GM23338 (cell line): ENCODE measurements around the gene CNP. TPM values are rescaled to one million over a fixed set of nuclear protein-coding genes. Genes with fewer than 3 reads are reported as not detected.

Experiments used
- ATAC-seq: fragments of 200-7000 bp; cut with Tn5 transposase; 3 replicates; pipeline ENCODE4 v1.9.1; 2020
- DNase-seq: peaks from one replicate; pipeline ENCODE4 v3.0.0-alpha.2; 2015; ENCODE audit warnings: low spot score
- H2AFZ ChIP-seq: fragments of 200-600 bp; sonication (generic); 2 replicates; pipeline ENCODE4 v1.8.0; 2016; ENCODE audit warnings: antibody characterized with exemption, mild to moderate bottlenecking, moderate library complexity
- H3F3A ChIP-seq: fragments of 200-600 bp; sonication (generic); replicated peaks from 2 replicates; pipeline ENCODE4 v1.8.0; 2017; ENCODE audit warnings: antibody characterized with exemption, mixed run types, low read depth
- H3K27ac ChIP-seq: fragments of 200-600 bp; sonication (generic); 2 replicates; pipeline ENCODE4 v1.6.1; 2016; ENCODE audit warnings: low read depth
- H3K27me3 ChIP-seq: fragments of 200-600 bp; sonication (generic); 2 replicates; pipeline ENCODE4 v1.8.0; 2016; ENCODE audit warnings: mild to moderate bottlenecking, mixed run types, moderate library complexity; ENCODE audit not compliant: insufficient read depth
- H3K36me3 ChIP-seq: fragments of 200-600 bp; sonication (generic); 2 replicates; pipeline ENCODE4 v1.8.0; 2016; ENCODE audit warnings: mild to moderate bottlenecking; ENCODE audit not compliant: insufficient read depth
- H3K4me1 ChIP-seq: fragments of 200-600 bp; sonication (generic); 2 replicates; pipeline ENCODE4 v1.8.0; 2016; ENCODE audit warnings: mild to moderate bottlenecking, moderate library complexity; ENCODE audit not compliant: insufficient read depth
- H3K4me2 ChIP-seq: fragments of 200-600 bp; sonication (generic); 2 replicates; pipeline ENCODE4 v1.7.1; 2017; ENCODE audit warnings: mixed run types
- H3K4me3 ChIP-seq: fragments of 200-600 bp; sonication (generic); 2 replicates; pipeline ENCODE4 v1.6.1; 2016; ENCODE audit warnings: mixed run types
- H3K79me2 ChIP-seq: fragments of 200-600 bp; sonication (generic); replicated peaks from 2 replicates; pipeline ENCODE4 v1.8.0; 2017; ENCODE audit warnings: mild to moderate bottlenecking; ENCODE audit not compliant: insufficient read depth
- H3K9me2 ChIP-seq: fragments of 200-600 bp; sonication (generic); 2 replicates; pipeline ENCODE4 v1.8.0; 2017; ENCODE audit not compliant: insufficient read depth
- H4K20me1 ChIP-seq: fragments of 200-600 bp; sonication (generic); replicated peaks from 2 replicates; pipeline ENCODE4 v1.8.0; 2017; ENCODE audit warnings: mild to moderate bottlenecking; ENCODE audit not compliant: insufficient read depth
- H3K27ac Mint-ChIP-seq: 2 replicates; pipeline ENCODE4 v1.8.0; 2020; ENCODE audit warnings: inconsistent platforms, mild to moderate bottlenecking, moderate library complexity, mixed read lengths
- H3K27me3 Mint-ChIP-seq: 3 replicates; pipeline ENCODE4 v1.8.0; 2022; ENCODE audit warnings: low read depth, mild to moderate bottlenecking, moderate library complexity, mixed read lengths, inconsistent platforms; ENCODE audit not compliant: insufficient read depth, poor library complexity
- H3K36me3 Mint-ChIP-seq: 3 replicates; pipeline ENCODE4 v1.8.0; 2021; ENCODE audit warnings: low read depth, mild to moderate bottlenecking, inconsistent platforms, moderate library complexity, mixed read lengths
- H3K4me1 Mint-ChIP-seq: 3 replicates; pipeline ENCODE4 v1.8.0; 2020; ENCODE audit warnings: mild to moderate bottlenecking, inconsistent platforms, mixed read lengths
- H3K4me3 Mint-ChIP-seq: 3 replicates; pipeline ENCODE4 v1.8.0; 2021; ENCODE audit warnings: moderate library complexity, mild to moderate bottlenecking, inconsistent platforms, mixed read lengths
- H3K9me3 Mint-ChIP-seq: 3 replicates; pipeline ENCODE4 v1.8.0; 2020; ENCODE audit warnings: moderate library complexity, mild to moderate bottlenecking, inconsistent platforms, mixed read lengths
- CREB1 ChIP-seq: fragments of 250-450 bp; sonication (Bioruptor Pico); IDR thresholded peaks from 2 replicates; pipeline ENCODE4 v1.5.0; 2020; ENCODE audit warnings: low read depth, mild to moderate bottlenecking, moderate library complexity
- EZH2 ChIP-seq: fragments of 200-600 bp; sonication (generic); IDR thresholded peaks from one replicate; pipeline ENCODE4 v1.8.0; 2017; ENCODE audit warnings: antibody characterized with exemption, mild to moderate bottlenecking, low read depth; ENCODE audit not compliant: unreplicated experiment
- EZH2phosphoT487 ChIP-seq: fragments of 200-600 bp; sonication (generic); IDR thresholded peaks from one replicate; pipeline ENCODE4 v1.8.1; 2018; ENCODE audit warnings: antibody characterized with exemption; ENCODE audit not compliant: unreplicated experiment
- NANOG ChIP-seq: IDR thresholded peaks from 2 replicates; pipeline ENCODE4 v1.6.1; 2016; ENCODE audit warnings: antibody characterized with exemption, borderline replicate concordance
- POLR2AphosphoS5 ChIP-seq: IDR thresholded peaks from 2 replicates; pipeline ENCODE4 v1.6.1; 2016; ENCODE audit warnings: antibody characterized with exemption, low read depth
- REST ChIP-seq: IDR thresholded peaks from one replicate; pipeline ENCODE4 v1.6.1; 2018; ENCODE audit warnings: antibody characterized with exemption; ENCODE audit not compliant: unreplicated experiment
- STAT1 ChIP-seq: IDR thresholded peaks from one replicate; pipeline ENCODE4 v1.6.1; 2016; ENCODE audit warnings: antibody characterized with exemption; ENCODE audit not compliant: unreplicated experiment
- ZNF114 ChIP-seq: fragments of 250-450 bp; sonication (Bioruptor Pico); IDR thresholded peaks from 2 replicates; pipeline ENCODE4 v1.5.0; 2020; ENCODE audit warnings: mild to moderate bottlenecking, moderate library complexity
- ZNF331 ChIP-seq: fragments of 250-450 bp; sonication (Bioruptor Pico); IDR thresholded peaks from 2 replicates; pipeline ENCODE4 v1.5.0; 2020; ENCODE audit warnings: low read depth, mild to moderate bottlenecking, moderate library complexity
- ZNF462 ChIP-seq: fragments of 250-450 bp; sonication (Bioruptor Pico); IDR thresholded peaks from 2 replicates; pipeline ENCODE4 v1.5.0; 2020; ENCODE audit warnings: mild to moderate bottlenecking, moderate library complexity
- polyA plus RNA-seq: library from polyadenylated mRNA; unstranded; fragments of >200 nt; fragmentation: Nextera tagmentation; extraction: Ambion mirVana; gene quantifications from 2 replicates; pipeline ENCODE4 v1.2.1, GENCODE V29; 2016
- total RNA-seq: library from RNA; depleted of rRNA; stranded (reverse); fragments of >200 nt; shearing (Covaris generic); gene quantifications from 2 replicates; pipeline ENCODE4 v1.2.3, GENCODE V29; 2014
- TF ChIP-seq, protein P1 (sequence below): IDR thresholded peaks from 2 replicates; pipeline ENCODE4 v1.6.1; 2016; ENCODE audit warnings: antibody characterized with exemption
- TF ChIP-seq, protein P2 (sequence below), 2 experiments: fragments of 200-600 bp in 1 of 2; sonication (generic) in 1 of 2; conservative IDR thresholded peaks; 2 replicates each; pipeline versions ENCODE4 v1.5.1 to v1.6.1; 2016 to 2017; ENCODE audit warnings: antibody characterized with exemption in 2 of 2, low read depth in 2 of 2, mild to moderate bottlenecking in 2 of 2, moderate library complexity in 1 of 2

The CNP gene
- total and polyA plus RNA-seq, 2 experiments from 2014 or later = 30.8 to 47.8 TPM

DNA sequence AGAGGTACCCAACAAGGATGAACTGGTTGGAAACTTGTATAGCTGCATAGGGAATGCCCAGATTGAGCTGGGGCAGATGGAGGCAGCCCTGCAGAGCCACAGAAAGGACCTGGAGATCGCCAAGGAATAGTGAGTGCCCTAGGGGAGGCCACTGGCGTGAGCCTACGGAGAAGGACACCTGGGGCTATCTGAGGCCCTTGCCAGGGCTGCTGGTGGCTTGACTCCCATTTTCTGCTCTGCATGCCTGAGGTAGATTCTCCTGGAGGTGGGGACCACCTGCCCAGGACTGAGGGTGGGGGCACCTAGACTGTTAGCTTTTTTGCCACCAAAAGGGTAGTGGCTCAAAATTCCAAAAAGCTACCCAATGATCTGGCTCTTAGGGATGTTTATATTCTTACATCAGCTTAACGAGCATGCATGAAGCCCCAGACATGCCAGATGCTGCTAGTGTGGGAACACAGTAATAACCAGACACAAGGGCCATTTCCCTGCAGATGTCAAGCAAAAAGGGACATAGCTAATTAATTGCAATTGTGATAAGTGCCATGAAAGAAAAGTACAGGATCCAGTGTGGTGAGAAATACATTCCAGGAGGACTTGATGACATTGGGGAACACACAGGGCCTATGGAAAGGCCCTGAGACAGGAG lies 27.4 kb upstream of the CNP start (continued):
- no peak for TF ChIP-seq ZNF114 (CRISPR knock-in tag)
- no peak for TF ChIP-seq STAT1
- no peak for TF ChIP-seq POLR2AphosphoS5
- no peak for TF ChIP-seq ZNF331 (CRISPR knock-in tag)
- TF ChIP-seq EZH2 = no peak
- TF ChIP-seq NANOG = no peak
- no peak for TF ChIP-seq CREB1 (CRISPR knock-in tag)
- TF ChIP-seq, protein P1, sequence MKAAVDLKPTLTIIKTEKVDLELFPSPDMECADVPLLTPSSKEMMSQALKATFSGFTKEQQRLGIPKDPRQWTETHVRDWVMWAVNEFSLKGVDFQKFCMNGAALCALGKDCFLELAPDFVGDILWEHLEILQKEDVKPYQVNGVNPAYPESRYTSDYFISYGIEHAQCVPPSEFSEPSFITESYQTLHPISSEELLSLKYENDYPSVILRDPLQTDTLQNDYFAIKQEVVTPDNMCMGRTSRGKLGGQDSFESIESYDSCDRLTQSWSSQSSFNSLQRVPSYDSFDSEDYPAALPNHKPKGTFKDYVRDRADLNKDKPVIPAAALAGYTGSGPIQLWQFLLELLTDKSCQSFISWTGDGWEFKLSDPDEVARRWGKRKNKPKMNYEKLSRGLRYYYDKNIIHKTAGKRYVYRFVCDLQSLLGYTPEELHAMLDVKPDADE = no peak
- TF ChIP-seq EZH2phosphoT487 = no peak
- TF ChIP-seq REST = no peak
- TF ChIP-seq, protein P2, sequence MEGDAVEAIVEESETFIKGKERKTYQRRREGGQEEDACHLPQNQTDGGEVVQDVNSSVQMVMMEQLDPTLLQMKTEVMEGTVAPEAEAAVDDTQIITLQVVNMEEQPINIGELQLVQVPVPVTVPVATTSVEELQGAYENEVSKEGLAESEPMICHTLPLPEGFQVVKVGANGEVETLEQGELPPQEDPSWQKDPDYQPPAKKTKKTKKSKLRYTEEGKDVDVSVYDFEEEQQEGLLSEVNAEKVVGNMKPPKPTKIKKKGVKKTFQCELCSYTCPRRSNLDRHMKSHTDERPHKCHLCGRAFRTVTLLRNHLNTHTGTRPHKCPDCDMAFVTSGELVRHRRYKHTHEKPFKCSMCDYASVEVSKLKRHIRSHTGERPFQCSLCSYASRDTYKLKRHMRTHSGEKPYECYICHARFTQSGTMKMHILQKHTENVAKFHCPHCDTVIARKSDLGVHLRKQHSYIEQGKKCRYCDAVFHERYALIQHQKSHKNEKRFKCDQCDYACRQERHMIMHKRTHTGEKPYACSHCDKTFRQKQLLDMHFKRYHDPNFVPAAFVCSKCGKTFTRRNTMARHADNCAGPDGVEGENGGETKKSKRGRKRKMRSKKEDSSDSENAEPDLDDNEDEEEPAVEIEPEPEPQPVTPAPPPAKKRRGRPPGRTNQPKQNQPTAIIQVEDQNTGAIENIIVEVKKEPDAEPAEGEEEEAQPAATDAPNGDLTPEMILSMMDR (conservative IDR thresholded peaks at IDR 0.05; ENCODE audit: low read depth in 2 of 2) = no peak

DNA sequence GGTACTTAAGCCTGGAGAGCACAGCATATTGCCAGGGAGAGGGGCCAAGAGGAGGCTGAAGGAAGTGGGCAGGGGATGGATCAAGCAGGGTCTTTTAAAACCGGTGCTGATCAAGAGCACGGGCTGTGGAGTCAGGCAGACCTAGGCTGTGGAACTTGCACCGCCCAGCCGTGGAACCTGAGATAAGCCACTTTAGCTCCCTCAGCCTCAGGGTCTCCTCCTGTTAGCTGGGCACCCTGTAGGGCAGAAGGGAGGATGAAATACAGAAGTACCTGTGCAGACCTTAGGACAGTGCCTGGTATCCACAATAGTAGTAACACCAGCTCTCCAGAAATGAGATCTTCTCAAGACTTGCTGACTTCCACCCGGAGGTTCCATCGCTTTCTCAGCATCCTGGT lies 26.9 kb upstream of the CNP start:
- H3F3A ChIP-seq = no peaks in the 10 kb centered on the region
- H3K4me1 ChIP-seq = no peaks in the 10 kb centered on the region
- H3K27me3 Mint-ChIP-seq = peaks cover 12% of the 10 kb centered on the region
- H3K27ac Mint-ChIP-seq = no peak overlapping the region
- no peaks in the 10 kb centered on the region for H3K36me3 ChIP-seq
- no peaks in the 10 kb centered on the region for H3K27me3 ChIP-seq
- H3K9me2 ChIP-seq = no peaks in the 10 kb centered on the region
- no peak overlapping the region for H2AFZ ChIP-seq
- H3K36me3 Mint-ChIP-seq = peaks cover 3% of the 10 kb centered on the region; the same call in 1 of the 3 replicates
- no peaks in the 10 kb centered on the region for H4K20me1 ChIP-seq
- ATAC-seq = no peak
- no peak overlapping the region for H3K4me2 ChIP-seq
- no peaks in the 10 kb centered on the region; the same call in 1 of the 3 replicates for H3K4me1 Mint-ChIP-seq
- no peak overlapping the region for H3K4me3 ChIP-seq
- no peak for DNase-seq
- no peaks in the 10 kb centered on the region for H3K9me3 Mint-ChIP-seq
- H3K79me2 ChIP-seq = no peaks in the 10 kb centered on the region
- no peak overlapping the region for H3K4me3 Mint-ChIP-seq
- H3K27ac ChIP-seq = no peak overlapping the region
- TF ChIP-seq NANOG = no peak
- no peak for TF ChIP-seq POLR2AphosphoS5
- TF ChIP-seq ZNF462 (CRISPR knock-in tag) = no peak
- no peak for TF ChIP-seq ZNF114 (CRISPR knock-in tag)
- no peak for TF ChIP-seq EZH2phosphoT487
- TF ChIP-seq EZH2 = no peak
